Measurements from ENCODE around the gene PANK1.

DNA sequence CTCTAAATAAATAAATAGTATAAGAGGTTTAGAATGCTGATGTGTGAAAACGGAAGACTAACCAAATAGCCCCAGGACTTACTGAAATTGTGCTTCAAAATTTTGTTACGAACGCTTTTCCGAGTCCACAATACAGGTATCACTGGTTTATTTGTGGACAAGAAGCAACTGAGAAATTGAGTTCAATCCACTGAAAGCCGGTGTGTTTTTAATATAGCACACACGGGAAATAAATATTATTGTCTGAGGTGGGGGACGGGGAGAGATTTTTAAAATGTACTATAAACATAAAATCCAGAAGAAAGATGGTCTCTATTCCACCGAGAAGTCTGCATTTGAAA, 110.2 kb downstream of the PANK1 start:
- TF ChIP-seq CTCF (IDR thresholded peaks at IDR 0.05; ENCODE audit: low read depth, low read length) (no peak), EZH2phosphoT487 (IDR thresholded peaks at IDR 0.05; ENCODE audit: low read depth) (no peak)
